HG03095 (cell line): ENCODE measurements around the gene ULK2.
"Not testable (repeated sequence)": the region's sequence is repeated elsewhere in the genome, so short reads cannot be mapped to it uniquely, and the experiment has no call there.

Source experiments
- ATAC-seq: cut with Tn5 transposase; IDR thresholded peaks from one replicate; pipeline ENCODE4 v1.9.1; 2021; ENCODE audit warnings: moderate library complexity; ENCODE audit not compliant: unreplicated experiment

Gene ULK2

GRCh38 chr17:19868079-19868395 lies 301 bp upstream of the ULK2 start:
- no peak for ATAC-seq

DNA sequence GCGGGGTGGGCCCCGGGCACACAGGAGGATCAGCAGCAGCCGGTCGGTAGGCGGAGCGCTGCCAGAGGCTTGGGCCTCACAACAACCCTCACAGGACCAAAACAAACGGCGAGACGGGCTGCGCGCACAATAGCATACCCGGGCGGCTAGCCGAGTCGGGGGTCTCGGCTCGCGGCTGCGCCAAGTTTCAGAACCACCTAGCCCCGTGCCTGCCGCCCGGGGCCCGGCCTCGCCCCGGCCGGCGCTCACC lies 732 bp downstream of the ULK2 start:
- ATAC-seq: peak; percentile 49

GRCh38 chr17:19865021-19865420 lies 2.7 kb downstream of the ULK2 start:
- ATAC-seq: no peak

- not testable (repeated sequence) for ATAC-seq
These were observed 7.0 kb downstream of the ULK2 start for GRCh38 chr17:19860647-19861177.

DNA sequence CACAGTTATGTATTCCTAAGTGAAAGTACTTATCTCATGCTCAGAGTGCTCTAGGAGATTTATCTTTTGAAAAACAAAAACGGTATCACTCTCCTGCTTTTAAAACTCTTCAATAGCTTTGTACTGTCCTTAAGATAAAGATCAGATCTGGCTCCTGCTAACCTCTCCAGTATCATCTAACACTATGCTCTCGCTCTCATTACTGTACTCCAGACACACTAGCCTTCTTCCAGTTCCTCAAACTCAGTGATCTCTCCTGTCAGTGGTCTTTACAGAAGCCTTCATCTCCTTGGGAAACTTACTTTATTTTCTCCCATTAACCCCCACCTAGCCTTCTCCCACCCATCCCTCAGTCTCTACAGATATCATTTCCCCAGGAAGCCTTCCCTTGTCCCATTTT lies 10.1 kb downstream of the ULK2 start:
- ATAC-seq: no peak

GRCh38 chr17:19833914-19834313 lies 33.8 kb downstream of the ULK2 start:
- ATAC-seq: no peak

GRCh38 chr17:19830061-19830460 lies 37.7 kb downstream of the ULK2 start:
- ATAC-seq: no peak

GRCh38 chr17:19812407-19812806 lies 55.3 kb downstream of the ULK2 start:
- no peak for ATAC-seq

DNA sequence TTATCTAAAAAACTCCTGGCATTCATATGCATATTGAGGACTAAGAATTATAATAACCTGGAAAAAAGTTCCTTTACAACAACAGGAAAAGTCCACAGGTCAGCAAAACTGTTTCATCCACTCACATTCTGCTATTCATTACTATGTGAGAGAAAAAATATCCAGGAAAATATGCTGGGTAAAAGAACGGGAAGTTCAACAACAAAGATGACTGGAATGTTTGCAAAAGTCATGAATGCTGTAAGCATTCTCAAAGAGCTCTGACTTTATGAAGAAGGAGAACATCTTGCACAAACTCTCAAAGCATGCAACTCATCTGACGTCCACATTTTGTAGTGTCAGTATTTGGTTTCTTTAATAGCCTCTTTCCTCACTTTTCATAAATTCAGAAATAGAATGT lies 62.7 kb downstream of the ULK2 start:
- no peak for ATAC-seq

- ATAC-seq: no peak
These were observed 67.2 kb downstream of the ULK2 start for GRCh38 chr17:19800571-19800970.

DNA sequence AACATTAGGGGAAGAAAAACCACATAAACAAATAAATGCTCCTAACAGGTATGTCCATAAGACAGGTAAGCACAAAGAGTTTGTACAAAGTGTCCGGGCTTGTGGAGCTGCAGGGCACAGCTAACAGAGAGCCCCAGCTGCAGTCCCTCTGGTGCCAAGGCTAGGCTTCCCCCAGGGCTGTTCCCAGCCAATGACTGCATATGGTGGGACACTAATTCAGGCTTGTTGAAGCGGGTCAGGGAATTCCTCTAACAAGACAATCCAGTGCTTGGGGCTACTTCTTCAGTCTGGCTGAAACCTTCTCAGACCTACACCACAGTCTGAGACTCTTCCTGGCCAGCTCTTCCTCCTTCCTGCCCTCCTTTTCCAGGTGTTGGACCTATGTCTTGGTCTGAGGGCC lies 67.9 kb downstream of the ULK2 start:
- no peak for ATAC-seq

- no peak for ATAC-seq
These were observed 71.3 kb downstream of the ULK2 start for GRCh38 chr17:19796457-19796856.

DNA sequence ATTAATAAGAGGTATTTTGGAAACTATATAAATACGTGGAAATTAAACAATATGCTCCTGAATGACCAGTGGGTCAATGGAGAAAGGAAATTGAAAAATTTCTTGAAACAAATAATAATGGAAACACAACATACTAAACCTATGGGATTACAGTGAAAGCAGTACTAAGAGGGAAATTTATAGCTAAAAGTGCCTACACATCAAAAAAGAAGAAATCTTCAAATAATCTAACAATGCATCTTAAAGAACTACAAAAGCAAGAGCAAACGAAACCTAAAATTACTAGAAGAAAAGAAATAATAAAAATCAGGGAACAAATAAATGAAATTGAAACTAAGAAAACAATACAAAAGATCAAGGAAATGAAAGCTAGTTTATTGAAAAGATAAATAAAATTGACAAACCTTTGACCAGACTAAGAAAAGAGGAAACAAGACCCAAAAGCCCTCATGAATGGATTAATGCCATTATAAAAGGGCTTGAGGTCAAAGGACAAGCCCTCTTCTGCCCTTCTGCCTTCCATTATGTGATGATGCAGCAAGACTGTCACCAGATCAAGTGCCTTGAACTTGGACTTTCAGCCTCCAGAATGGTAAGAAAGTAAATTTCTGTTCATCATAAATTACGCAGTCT lies 75.7 kb downstream of the ULK2 start:
- ATAC-seq: no peak

DNA sequence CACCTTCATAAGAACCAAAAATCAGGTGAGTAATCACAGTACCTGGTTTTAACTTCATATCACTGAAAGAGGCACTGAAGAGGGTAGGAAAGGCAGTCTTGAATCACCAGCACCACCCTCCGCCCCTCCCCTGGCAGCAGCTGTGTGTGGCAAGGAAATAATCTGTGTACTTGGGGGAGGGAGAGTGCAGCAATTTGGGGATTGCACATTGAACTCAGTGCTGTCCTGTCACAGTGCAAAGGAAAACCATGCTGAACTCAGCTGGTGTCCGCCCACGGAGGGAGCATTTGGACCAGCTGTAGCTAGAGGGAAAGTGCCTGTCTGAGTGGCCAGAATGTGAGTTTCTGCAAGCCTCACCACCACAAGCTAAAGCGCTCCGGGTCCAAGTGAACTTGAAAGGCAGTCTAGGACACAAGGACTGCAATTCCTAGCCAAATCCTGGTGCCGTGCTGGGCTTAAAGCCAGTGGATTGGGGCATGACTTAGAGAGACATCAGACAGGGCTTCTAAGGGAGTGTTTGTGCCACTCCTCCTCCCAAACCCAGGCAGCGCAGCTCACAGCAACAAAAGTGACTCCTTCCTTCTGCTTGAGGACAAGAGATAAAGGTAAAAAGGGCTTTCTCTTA lies 79.9 kb downstream of the ULK2 start:
- no peak for ATAC-seq

DNA sequence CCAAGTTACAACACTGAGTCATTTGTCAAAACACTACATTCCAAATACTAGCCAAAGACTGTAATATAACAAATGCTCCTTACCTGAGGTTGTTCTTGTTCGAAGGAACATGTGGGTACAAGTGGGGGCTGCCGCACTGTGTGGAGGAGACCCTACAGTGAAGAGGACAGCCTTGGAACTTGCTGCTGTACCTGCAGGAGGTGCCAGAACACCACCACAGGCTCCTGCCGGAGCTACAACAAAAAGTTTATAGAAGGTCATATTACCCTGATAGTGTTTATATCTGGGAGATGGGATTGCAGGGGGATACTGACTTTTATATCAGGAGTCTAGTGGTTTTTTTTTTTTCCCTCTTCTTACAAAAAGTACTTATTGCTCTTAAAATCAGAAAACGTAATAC lies 81.9 kb downstream of the ULK2 start:
- ATAC-seq: no peak

DNA sequence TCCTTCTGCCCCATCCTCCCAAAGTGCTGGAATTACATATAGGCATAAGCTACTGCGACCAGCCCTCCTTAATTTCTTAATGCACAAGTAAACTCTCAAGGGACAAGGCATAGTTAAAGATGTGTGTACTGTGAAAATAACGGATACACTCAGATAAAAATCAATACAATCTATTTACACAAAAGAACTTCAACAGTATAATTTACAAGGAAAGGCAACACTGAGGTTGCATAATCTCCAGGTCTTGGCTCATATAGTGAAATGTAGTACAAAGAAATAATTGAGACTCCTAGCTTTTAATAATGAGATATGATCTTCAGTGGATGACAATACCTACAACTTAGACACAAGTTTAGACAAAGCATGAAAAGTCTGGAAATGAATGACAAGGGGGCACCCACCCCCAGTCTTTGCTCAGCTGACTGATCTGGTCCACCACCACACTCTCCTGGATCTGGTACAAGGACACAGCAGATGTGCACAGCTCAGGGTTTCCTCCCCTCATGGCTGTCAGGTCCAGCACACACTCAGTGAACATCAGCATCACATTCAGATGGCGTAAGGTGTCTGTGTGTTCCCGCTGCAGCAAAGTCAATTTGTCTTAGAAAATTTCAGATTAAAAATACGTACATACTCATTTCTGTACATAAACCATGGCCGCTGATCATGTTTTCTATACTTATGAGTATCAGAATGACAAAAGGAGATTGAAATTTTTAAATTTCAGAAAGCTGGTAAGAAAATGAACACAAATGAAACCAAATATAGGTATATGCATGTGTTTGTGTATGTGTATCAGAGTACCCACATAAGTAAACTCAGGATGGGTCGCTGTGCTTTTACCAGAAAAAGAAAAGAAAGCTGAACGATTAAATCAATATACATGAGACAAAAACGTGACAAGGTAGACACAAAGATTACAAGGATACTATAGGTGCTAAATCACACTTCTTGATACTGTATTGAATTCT lies 86.0 kb downstream of the ULK2 start:
- ATAC-seq: no peak

DNA sequence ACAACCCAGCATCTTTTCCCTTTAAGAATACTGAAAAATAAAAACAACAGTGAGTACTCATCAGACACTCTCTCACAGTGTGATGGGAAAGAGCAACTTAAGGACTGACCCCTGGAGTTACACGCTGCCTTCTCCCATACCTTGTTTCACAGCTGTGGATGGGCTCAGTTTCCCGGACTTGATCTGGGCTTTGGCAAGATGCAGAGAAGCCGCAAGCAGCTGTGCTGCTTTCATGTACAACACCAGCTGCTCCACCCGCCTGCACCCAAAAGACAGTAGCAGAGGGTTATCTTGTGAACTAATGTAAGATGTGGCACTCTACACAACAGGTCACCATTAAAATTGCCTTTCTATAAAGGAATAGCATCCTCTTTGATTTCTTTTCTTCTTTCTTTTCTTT lies 86.9 kb downstream of the ULK2 start:
- ATAC-seq: no peak

DNA sequence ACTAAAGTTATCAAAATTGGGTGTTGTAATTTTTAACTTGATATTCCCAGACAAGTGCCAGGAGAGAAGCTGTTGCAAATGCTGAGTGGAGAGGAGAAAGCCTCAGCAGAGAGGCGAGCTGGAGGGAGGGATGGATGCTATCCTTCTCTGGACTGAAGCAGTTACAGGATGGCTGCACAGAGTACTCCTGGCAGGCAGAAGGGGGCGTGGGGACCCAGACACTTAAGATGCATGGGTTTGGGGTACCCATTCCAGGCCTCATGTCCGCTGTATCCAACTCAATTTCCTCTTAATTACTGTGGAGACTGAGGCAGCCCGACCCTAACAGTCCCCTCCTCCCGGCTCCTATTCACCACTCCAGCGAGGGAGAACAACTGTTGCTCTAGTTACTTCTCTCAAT lies 94.2 kb downstream of the ULK2 start:
- no peak for ATAC-seq

GRCh38 chr17:19771971-19772630 lies 95.6 kb downstream of the ULK2 start:
- ATAC-seq: no peak

- ATAC-seq: no peak
These were observed 96.6 kb downstream of the ULK2 start for GRCh38 chr17:19770985-19771735.
